Activated T-helper 1 cell treated with Interleukin-2 at 50 U/mL for 16 hours (primary cell): ENCODE data around the gene SPIN2A.
"Not testable (repeated sequence)": the region's sequence is repeated elsewhere in the genome, so short reads cannot be mapped to it uniquely, and the experiment has no call there.

ENCODE experiments used
- DNase-seq: peaks from one replicate; pipeline ENCODE4 v3.0.0-alpha.2; 2020; ENCODE audit warnings: low read depth

Gene SPIN2A

DNA sequence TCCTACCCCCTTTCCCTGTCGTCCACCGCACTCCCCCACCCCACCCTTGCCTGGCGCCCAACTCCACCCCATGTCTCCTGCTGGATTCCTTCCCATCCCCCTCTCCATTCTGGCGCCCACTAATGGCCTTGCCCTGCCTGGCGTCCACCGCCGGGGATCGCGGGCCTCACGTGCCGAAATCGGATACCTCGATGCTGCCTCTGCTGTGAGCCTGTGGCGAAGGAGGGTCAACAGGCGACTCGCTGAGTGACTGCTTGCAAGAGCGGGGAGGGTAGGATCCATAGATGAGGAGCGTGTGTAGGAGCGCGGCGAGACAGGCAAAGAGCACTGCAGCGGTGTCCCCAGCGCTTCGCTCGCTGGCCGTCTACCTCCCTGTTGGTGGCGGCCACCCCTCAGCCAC is at the start of gene SPIN2A:
Gene SPIN2A (minus strand): TSS at position 325 of the 400 bp plus-strand sequence. CDS start 800 bp downstream, outside the sequence.
- not testable (repeated sequence) for DNase-seq

DNA sequence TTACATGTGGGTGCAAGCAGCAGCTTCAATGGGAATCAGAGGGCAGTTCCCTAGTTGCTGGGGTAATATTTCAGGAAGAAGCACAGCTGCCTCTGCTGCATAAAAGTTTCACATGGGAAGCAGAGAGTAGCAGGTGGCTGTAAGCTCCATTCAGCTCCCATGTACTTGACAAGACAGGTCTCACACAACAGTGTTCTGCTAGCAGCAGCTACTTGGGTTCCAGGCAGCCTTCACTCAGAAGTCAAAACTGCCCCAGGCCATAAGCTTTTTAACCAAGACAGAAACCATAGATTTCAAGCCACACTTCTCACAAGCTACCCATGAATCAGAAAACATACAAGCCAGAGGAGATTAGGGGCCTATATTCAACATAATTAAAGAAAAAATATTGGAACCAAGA is 41.4 kb upstream of the SPIN2A start:
- no peak for DNase-seq

DNA sequence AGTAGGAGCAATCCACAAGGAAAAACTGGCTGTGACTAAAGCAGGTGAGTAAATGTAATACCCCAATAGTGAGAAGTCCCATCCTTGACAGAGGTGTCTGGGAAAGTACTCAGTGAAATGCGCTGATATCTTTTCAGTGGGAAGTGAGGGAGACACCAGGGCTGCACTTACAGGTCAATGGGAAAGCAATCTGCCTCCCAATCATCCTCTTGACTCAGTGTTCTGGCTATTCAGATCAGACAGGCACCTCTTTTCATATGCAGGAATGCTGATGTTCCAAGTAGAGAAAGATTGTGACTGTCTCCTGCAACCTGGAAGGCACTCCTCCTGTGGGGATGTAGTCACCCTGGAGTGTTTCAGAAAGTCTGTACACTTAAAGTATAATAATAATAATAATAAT is 39.9 kb upstream of the SPIN2A start:
- DNase-seq = no peak

DNA sequence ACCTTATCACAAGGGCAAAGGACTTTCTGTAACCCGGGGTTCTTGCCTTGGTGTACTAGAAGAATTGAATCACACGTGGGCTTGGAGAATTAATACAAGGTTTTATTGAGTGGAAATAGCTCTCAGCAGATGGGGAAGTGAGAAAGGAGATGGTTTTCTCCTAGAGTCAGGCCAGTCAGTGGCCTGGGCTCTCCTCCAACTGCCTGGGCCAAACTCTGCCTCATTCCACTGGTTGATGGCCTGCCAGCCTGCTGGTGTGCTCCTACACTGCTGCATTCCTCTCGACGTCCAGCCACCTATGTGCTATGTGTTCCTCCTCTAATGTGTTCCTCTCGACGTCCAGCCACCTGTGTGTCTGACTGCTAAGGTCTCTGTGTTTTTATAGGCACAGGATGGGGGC is 35.3 kb upstream of the SPIN2A start:
- DNase-seq = no peak

DNA sequence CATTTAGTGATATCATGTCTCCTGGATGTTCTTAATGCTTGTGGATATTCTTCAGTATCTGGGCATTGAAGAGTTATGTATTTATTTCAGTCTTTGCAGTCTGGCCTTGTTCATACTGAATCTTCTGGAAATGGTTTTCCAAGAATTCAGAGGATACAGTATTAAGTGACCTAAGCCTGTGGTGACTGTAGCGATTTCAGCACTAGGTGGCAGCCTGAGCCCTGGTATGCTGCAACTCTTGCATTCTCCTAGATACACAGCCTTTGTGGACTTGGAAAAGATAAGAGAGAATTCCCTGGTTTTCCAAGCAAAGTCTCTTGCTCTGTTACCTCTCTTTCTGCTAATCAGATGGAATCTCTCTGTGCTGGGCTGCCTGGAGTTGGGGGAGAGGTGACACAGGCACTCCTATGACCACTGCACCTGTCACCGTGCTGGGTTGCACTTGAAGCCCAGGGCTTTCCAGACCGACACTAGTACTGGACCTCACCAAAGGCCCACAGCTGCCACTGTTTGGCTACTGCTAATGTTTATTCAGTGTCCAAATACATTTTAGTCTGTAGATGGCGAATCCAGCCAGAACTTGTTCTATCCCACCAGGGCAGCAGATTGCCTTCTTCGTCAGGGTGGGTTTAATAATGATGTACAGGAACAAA is 19.3 kb upstream of the SPIN2A start:
- no peak for DNase-seq

DNA sequence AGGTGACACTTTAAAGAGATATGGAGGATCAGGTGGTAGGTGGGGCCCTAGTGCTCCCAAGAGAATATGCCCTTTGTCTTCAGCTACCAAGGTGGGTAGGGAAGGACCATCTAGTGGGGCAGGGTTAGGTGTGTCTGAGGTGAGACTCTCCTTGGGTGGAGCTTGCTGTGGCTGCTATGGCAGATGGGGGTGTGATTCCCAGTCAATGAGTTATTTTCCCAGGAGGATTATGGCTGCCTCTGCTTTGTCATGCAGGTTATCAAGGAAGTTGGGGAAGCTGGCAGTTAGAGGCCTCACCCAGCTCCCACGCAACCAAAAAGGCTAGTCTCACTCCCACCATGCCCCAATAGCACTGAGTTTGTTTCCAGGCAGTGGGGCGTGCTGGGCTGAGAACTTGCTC is 18.0 kb upstream of the SPIN2A start:
- no peak for DNase-seq

DNA sequence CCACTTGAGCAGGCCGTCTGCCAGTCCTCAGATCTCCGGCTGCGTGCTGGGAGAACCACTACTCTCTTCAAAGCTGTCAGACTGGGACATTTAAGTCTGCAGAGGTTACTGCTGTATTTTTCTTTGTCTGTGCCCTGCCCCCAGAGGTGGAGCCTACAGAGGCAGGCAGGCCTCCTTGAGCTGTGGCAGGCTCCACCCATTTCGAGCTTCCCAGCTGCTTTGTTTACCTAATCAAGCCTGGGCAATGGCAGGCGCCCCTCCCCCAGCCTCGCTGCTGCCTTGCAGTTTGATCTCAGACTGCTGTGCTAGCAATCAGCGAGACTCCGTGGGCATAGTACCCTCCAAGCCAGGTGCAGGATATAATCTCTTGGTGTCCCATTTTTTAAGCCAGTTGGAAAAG is 15.0 kb upstream of the SPIN2A start:
- DNase-seq = not testable (repeated sequence)

DNA sequence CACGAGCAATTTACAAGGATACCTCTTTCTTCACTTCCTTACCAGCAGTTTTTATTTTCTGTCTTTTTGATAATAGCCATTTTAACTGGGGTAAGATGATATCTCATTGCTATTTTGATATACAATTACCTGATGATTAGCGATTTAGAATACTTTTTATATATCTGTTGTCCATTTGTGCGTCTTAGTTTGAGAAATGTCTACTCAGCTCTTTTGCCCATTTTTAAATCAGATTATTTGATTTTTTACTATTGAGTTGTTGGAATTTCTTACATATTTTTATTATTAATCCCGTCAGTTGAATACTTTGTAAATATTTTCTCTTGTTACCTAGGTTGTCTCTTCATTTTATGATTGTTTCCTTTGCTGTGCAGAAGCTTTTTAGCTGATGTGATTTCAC is 1.5 kb upstream of the SPIN2A start:
- no peak for DNase-seq

DNA sequence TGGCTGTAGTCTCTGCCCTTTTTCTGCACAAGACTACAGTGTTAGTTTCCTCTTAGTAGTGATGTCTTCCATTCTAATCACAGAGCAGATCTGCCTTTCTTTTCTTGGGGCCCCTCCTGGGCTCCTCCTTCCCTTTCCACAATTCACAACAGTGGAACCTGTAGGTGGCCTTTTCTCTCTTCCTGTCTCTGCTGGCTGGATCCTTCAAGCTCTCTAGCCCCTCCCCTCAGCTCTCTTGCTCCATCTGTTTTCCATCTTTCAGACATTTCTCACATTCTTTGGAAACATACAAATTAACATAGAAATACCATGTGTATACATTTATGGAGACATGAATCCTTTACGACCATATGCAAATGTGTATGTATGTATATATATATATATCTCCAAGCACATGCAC is 304 bp upstream of the SPIN2A start:
- no peak for DNase-seq

DNA sequence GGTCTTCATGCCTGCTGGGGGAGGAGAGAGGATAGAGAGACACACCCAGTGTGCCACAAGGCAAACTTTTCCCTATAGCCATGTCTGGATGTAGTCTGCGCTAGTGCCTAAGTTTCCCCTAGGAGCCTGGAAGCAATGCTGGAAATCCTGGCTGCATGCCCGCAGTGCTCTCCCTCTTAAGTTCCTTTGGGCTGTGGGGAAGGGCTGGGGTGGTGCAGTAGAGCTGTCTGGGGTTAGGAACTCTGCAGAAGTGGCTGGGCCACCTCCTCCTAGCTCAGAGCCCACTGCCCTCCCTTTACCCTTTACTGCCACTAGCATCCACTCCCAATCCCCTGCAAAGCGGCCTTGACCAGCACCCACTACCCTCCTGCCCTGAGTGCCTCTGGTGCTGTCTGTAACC is 608 bp downstream of the SPIN2A start:
- not testable (repeated sequence) for DNase-seq

DNA sequence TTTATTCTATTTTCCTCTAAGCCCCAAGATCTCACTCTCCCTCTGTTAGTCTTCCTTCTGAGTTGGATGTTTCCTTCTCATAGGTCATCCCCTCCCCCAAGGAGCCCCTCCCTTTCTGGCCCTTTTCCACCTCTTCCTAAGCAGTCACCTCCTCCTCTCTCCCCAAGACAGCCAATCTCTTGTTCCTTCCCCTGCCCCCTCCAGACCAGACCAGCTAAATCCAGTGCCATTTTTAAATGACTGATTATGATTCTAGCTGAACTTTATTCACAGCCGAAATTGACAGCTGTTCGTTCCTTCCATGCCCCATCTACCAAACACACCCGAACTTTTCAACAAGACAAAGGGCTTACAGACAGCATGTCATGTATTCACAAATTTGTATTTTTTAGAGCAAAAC is 1.9 kb downstream of the SPIN2A start:
- DNase-seq = no peak

DNA sequence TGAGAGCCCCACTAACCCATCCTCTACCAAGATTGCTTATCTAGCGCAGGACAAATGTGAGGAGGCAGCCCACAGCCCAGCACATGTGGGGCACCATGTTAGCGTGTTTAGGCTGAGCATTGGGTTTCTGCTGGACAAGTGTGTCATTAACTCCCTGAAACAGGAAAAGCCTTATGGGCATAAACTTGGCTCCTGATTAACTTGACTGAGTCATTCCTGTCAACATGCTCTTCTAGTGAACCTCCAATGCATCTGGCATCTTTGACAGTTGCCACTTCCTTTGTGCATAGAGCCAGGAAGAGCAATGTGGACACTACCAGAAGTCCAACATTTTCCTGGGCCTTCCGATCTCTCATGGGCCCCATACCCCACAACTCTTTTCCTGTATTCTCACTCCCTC is 2.5 kb downstream of the SPIN2A start:
- no peak for DNase-seq

DNA sequence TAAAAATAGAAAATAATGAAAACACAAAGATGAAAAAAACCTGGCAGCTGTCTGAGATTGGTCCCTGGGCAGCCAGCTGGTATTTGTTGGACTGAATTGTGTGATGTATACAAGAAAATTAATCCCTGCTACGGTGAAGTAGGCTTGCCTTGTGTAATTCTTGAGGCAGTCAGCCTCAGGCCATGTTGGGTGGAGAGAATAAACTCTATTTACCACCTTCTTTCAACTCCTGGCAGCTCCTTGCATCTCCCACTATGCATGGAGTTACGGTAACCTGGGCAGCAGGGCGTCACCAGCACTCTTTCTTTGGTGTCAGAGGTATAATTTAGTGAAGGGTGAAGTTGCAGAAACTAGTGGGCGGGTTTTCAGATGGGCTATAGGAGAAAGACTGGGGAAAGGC is 3.5 kb downstream of the SPIN2A start:
- no peak for DNase-seq

DNA sequence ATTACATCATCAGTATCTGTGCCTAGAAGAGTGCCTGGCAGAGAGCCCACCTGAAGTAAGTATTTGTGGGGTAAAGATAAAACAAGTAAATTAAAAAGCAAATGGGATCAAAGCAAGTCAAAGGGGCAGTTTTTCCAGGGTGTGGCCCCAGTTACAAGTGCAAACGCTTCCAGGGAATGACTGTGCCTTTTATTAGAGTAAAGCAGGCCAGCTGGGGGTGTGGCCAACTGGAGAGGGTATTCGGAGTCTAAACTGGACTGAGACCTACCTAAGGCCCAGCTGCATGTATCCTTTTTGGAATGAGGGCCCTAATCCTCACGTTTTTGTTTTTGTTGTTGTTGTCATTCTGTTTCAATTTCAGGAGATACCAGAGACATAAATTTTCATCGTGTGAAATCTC is 3.9 kb downstream of the SPIN2A start:
- not testable (repeated sequence) for DNase-seq

DNA sequence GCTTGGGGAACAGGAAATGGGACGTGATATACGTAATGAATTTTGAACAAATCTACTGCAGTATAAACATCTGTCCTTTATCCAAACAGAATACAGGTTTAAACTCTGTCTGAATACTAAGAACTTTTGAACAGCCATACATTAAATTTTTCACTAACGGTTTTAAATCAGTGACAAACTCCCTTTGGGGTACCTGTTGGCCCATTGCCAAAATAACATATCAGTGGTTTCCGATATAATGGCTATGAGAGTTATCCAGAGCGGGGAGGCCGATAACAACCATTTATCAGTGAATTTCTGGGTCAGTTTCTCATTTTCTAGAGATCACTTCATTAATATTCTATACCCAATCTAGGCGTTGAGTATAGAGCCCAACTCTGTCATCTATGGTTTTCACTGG is 5.2 kb downstream of the SPIN2A start:
- DNase-seq = no peak

DNA sequence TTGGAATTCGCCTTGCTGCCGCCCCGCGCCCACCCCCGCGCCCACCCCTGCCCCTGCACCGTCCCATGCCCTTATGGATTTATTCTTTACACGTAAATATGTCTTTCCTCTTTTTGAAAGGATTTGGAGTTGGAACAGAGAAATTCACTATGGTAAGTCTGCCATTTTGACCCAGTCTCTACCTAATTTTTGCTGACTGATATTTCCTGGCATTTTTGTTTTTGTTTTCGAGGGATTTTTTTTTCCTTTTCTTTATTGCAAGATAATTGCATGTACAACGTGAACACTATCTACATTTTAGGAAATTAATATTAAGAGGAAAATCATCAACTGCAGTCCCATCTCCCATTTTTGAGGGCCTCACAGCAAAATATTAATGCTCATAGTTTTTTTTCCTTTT is 15.4 kb downstream of the SPIN2A start:
- DNase-seq = no peak

DNA sequence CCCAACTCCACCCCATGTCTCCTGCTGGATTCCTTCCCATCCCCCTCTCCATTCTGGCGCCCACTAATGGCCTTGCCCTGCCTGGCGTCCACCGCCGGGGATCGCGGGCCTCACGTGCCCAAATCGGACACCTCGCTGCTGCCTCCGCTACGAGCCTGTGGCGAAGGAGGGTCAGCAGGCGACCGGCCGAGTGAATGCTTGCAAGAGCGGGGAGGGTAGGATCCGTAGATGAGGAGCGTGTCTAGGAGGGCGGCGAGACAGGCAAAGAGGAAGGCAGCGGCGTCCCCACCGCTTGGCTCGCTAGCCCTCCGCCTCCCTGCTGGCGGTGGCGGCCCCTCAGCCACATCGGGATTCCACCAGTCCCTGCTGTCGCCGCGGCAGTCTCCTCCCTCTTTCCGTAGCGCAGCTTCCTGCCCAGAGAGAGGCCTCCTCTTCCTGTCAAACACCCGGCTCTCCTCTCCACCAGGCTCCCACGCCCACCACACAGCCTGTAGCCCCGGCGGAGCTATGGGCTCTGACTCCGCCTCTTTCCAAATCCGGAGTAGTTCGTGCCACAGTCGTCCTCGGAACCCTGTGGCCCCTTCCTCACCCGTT is 15.9 kb downstream of the SPIN2A start, which contains the start of gene SPIN2B:
Gene SPIN2B (minus strand): TSS at position 387 of the 594 bp plus-strand sequence.
- peak; percentile 57 for DNase-seq

DNA sequence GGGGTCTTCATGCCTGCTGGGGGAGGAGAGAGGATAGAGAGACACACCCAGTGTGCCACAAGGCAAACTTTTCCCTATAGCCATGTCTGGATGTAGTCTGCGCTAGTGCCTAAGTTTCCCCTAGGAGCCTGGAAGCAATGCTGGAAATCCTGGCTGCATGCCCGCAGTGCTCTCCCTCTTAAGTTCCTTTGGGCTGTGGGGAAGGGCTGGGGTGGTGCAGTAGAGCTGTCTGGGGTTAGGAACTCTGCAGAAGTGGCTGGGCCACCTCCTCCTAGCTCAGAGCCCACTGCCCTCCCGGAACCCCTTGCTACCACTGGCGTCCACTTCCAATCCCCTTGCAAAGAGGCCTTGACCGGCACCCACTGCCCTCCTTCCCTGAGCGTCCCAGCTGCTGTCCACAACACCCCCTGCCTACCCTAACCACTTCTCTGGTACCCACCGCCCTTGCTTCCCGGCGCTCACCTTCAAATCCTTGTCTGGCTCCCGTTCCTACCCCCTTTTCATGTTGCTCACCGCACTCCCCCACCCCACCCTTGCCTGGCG is 16.5 kb downstream of the SPIN2A start:
- not testable (repeated sequence) for DNase-seq

DNA sequence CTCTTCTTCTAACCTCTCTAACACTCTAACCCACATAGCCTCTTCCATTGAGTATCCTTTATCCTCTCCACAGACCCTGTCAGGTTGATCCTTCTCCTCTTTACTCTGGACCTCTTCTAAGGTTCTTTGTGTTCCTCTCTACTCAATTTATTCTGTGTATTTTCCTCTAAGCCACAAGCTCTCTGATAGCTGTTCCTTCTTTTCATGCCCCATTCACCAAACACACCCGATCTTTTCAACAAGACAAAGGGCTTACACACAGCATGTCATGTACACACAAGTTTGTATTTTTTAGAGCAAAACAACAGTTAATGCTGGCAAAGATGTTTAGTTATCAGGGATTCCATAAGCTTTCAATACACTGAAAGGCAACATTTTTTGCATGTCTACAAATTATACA is 17.8 kb downstream of the SPIN2A start:
- no peak for DNase-seq

DNA sequence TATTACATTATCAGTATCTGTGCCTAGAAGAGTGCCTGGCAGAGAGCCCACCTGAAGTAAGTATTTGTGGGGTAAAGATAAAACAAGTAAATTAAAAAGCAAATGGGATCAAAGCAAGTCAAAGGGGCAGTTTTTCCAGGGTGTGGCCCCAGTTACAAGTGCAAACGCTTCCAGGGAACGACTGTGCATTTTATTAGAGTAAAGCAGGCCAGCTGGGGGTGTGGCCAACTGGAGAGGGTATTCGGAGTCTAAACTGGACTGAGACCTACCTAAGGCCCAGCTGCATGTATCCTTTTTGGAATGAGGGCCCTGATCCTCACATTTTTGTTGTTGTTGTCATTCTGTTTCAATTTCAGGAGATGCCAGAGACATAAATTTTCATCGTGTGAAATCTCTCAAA is 19.6 kb downstream of the SPIN2A start:
- DNase-seq = not testable (repeated sequence)

DNA sequence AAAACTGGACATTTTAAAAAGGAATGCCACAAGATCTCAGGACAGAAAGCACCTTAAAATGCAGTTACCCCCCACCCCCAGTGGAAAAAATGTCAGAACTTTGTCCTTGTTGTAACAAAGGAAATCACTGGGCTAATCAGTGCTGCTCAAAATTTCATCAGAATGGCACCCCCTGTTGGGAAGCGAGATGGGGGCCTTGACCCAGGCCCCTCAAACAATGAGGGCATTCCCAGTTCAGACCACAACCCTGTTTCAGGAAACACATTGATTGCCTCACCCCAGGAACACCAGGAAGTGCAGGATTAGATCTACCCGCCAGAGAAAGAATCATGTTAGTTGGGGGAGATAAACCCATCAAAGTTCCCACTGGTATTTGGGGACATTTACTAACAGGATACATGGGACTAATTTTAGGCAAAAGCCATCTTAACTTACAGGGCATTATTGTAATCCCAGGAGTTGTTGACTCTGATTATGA is 32.2 kb downstream of the SPIN2A start:
- no peak for DNase-seq

DNA sequence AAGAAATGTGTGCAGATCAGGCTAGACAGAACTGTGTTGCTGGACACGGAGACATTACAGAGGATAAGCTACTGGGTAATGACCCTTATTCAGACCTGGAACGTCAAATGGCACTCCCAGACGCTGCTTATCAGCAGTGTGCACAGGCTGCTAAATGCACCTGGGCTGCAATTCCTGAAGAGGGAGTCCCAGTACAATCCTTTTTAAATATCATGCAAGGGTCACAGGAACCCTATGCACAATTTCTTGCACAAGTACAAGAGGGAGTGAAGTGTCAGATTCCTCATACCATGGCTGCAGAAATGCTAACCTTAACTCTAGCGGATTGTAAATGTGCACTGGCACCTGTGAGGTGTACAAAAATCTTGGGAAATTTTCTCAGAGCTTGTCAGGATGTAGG is 32.8 kb downstream of the SPIN2A start:
- DNase-seq = no peak

DNA sequence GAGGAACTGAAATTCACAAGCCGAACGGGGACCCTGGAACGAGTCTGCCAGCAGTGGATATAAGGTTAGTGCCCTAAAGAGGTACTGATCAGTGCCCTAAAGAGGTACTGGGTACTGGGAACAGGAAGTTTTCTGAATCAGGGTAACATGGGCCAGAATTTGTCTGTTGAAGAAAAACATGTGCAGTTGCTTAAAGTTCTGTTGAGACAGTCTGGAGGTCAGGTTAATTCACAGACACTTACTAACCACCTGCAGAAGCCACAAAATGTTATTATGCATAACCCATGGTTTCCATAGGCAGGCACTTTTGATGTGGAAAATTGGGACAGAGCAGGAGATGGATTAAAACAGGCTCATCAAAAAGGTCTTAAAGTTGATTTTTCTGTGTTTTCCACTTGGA is 33.7 kb downstream of the SPIN2A start:
- DNase-seq = no peak

DNA sequence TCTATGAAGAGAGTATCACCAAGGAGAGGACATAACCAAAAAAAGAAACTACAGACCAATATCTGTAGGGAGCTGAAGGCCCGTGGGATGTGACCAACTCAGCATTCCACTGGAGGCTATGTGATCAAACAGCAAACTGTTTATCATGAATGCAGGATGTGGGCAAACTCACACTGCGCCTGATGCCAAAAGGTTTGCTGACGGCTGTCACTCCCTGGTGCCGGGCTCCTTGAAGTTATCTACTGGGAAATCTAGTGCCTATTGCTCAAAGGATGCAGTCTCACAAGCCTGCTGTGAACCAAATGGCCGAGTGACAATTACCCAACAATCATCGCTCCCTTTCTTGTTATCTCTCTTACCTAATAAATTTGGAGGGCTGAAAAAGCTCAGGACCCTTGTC is 34.3 kb downstream of the SPIN2A start:
- DNase-seq = not testable (repeated sequence)
